Vagina (tissue), 2 donors: ENCODE results near the gene MRPS15. TPM values are rescaled to one million over a fixed set of nuclear protein-coding genes. Genes with fewer than 3 reads are reported as not detected.
"Not testable (repeated sequence)": the region's sequence is repeated elsewhere in the genome, so short reads cannot be mapped to it uniquely, and the experiment has no call there.

Source experiments
- DNase-seq, 2 donors: peaks; one replicate each; pipeline ENCODE4 v3.0.0-alpha.2; 2017; ENCODE audit errors: extremely low spot score in 2 of 2
- H3K27ac ChIP-seq: fragments of 200-600 bp; sonication (generic); one replicate; pipeline ENCODE4 v1.5.1; 2019
- H3K27me3 ChIP-seq: fragments of 200-600 bp; sonication (generic); one replicate; pipeline ENCODE4 v1.5.1; 2019
- H3K36me3 ChIP-seq, 2 donors: fragments of 200-600 bp; sonication (generic); one replicate each; pipeline ENCODE4 v1.5.1; 2017 to 2019
- H3K4me1 ChIP-seq: fragments of 200-600 bp; sonication (generic); one replicate; pipeline ENCODE4 v1.5.1; 2019
- H3K4me3 ChIP-seq, 2 donors: fragments of 200-600 bp; sonication (generic); 1 replicate in 1 of 2; 2 replicates in 1 of 2; pipeline ENCODE4 v1.5.1; 2016 to 2019
- H3K9me3 ChIP-seq: fragments of 200-600 bp; sonication (generic); one replicate; pipeline ENCODE4 v1.5.1; 2019
- CTCF ChIP-seq, 3 experiments: fragments of 450-650 bp in 2 of 3; fragments of 200-600 bp in 1 of 3; sonication (generic) in 1 of 3; IDR thresholded peaks; one replicate each; pipeline ENCODE4 v1.5.1; 2017 to 2019; ENCODE audit warnings: antibody characterized with exemption in 3 of 3, mild to moderate bottlenecking in 2 of 3, moderate library complexity in 2 of 3
- POLR2A ChIP-seq, 2 donors: fragments of 450-650 bp; IDR thresholded peaks; one replicate each; pipeline ENCODE4 v1.6.1; 2017; ENCODE audit warnings: antibody characterized with exemption in 2 of 2, mild to moderate bottlenecking in 2 of 2, moderate library complexity in 2 of 2
- POLR2AphosphoS5 ChIP-seq, 2 donors: sonication (generic); formaldehyde crosslinking; IDR thresholded peaks; one replicate each; pipeline ENCODE4 v1.9.0; 2017; ENCODE audit warnings: antibody characterized with exemption in 2 of 2, mild to moderate bottlenecking in 2 of 2, low read depth in 1 of 2; ENCODE audit not compliant: insufficient read depth in 1 of 2
- intact Hi-C: fragments of 100-400 bp; cut with DNase I; formaldehyde crosslinking; loops from one replicate; pipeline ENCODE4 v1.15.1; 2023
- total RNA-seq: library from RNA; depleted of rRNA; stranded (reverse); fragments of >200 nt; gene quantifications from one replicate; pipeline ENCODE4 v1.2.3, GENCODE V29; 2016

The MRPS15 gene
- total RNA-seq, 1 donor from 2014 or later, result 54.0 TPM

DNA sequence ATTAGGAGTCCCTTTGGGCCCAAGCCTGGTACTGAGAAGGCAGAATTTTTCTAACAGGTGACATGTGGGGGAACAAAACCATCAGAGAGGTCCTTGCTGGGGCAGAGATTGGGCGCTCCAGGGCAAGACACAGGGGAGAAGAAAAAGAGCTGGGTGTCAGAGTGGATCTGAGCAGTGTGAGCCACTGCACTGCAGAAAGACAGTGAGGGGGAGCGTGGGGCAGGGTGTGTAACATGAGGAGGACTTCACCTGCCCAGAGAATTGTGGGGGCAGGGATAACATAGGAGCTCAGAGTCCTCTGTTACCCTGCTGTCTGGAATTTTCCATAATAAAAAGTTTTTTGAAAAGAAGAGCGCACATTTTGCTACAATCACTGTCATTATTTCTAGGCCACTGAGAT is 44.1 kb upstream of the MRPS15 start:
- TF ChIP-seq POLR2A (IDR thresholded peaks at IDR 0.05), result no peak
- intact Hi-C loops, result no loop called here
- no peaks in the 10 kb centered on the region for H3K9me3 ChIP-seq
- no peaks in the 10 kb centered on the region for H3K27me3 ChIP-seq
- no peaks in the 10 kb centered on the region for H3K36me3 ChIP-seq
- H3K4me3 ChIP-seq, result no peak overlapping the region
- no peak for DNase-seq
- H3K27ac ChIP-seq, result no peak overlapping the region
- H3K4me1 ChIP-seq, result no peaks in the 10 kb centered on the region

DNA sequence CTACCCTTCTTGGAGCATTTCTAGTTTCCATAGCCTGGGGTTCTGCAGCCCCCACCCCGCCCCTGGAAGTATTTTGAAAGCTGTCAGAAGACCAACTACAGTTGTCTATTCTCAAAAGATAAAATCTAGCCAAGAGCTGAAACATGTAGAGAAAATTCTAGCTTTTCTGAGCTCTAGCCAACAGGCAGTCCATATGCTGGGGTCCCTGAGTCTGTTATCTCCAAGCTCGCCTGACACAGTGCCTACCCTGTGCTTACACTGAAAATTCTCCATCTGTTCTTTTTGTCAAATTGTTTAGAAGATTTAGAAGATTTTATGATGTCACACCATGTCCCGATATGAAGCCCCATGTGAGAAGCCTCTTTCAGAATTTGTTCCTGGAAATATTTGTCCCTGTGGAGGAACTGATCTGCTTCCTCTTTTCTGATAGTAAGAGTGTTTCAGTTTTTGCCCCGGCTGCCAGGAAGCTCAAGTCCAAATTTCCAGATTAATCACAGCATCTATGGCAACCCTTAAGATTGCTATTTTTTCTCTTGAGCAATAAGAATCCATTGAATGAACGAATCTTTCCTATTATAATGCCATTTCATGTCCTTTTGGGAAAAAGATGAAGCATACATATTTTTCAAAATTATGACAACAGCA is 42.2 kb upstream of the MRPS15 start:
- Histone ChIP-seq H3K27me3 (no peaks in the 10 kb centered on the region), H3K9me3 (no peaks in the 10 kb centered on the region), H3K36me3 (no peaks in the 10 kb centered on the region), H3K4me3 (no peak overlapping the region), H3K4me1 (no peaks in the 10 kb centered on the region), H3K27ac (no peak overlapping the region)
- intact Hi-C loops, result no loop called here
- TF ChIP-seq POLR2A (IDR thresholded peaks at IDR 0.05) (no peak), POLR2AphosphoS5 (IDR thresholded peaks at IDR 0.05; ENCODE audit: insufficient read depth in 1 of 2, low read depth in 1 of 2) (no peak), CTCF (IDR thresholded peaks at IDR 0.05) (no peak)
- DNase-seq, result no peak

GRCh38 chr1:36503733-36504132 is 39.5 kb upstream of the MRPS15 start:
- no peak for DNase-seq
- Histone ChIP-seq H3K36me3 (no peaks in the 10 kb centered on the region), H3K9me3 (no peaks in the 10 kb centered on the region), H3K27me3 (no peaks in the 10 kb centered on the region), H3K4me3 (no peak overlapping the region), H3K27ac (no peak overlapping the region), H3K4me1 (no peaks in the 10 kb centered on the region)
- TF ChIP-seq CTCF (IDR thresholded peaks at IDR 0.05) (no peak), POLR2AphosphoS5 (IDR thresholded peaks at IDR 0.05; ENCODE audit: insufficient read depth in 1 of 2, low read depth in 1 of 2) (no peak), POLR2A (IDR thresholded peaks at IDR 0.05) (no peak)
- intact Hi-C loops, result no loop called here

DNA sequence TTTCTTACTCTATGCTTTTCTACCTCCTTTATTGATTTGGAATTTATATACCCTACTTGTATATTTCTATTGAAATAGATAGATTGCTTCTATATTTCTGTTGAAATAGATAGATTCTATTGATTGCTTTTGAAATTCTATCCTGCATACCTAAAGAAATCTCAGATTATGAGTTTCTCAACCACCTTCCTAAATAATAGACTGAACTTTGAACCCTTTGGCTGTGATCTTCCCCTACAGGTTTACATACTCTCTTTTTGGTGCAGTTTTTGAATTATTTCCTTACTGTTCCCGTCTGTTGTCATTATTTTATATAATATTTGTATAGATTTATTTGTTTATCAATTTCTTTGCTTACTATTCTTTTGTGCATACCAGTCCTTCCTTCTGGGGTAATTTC is 39.0 kb upstream of the MRPS15 start:
- intact Hi-C loops, result no loop called here
- TF ChIP-seq CTCF (IDR thresholded peaks at IDR 0.05), result no peak
- no peak for TF ChIP-seq POLR2A (IDR thresholded peaks at IDR 0.05)
- no peak for TF ChIP-seq POLR2AphosphoS5 (IDR thresholded peaks at IDR 0.05; ENCODE audit: insufficient read depth in 1 of 2, low read depth in 1 of 2)

DNA sequence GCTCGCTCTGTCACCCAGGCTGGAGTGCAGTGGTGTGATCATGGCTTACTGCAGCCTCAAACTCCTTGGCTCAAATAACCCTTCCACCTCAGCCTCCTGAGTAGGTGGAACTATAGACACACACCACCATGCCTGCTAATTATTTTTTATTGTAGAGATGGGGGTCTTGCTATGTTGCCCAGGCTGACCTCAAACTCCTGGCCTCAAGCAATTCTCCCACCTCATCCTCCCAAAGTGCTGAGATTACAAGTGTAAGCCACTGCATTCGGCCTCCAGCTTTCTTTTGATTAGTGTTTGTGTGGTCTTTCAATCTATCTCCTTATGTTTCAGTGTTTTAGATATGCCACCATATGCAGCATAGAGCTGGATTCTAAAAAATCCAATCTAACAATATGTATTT is 38.4 kb upstream of the MRPS15 start:
- no peaks in the 10 kb centered on the region for H3K27me3 ChIP-seq
- TF ChIP-seq CTCF (IDR thresholded peaks at IDR 0.05) (no peak), POLR2A (IDR thresholded peaks at IDR 0.05) (no peak), POLR2AphosphoS5 (IDR thresholded peaks at IDR 0.05; ENCODE audit: insufficient read depth in 1 of 2, low read depth in 1 of 2) (no peak)
- intact Hi-C loops, result no loop called here
- no peaks in the 10 kb centered on the region for H3K36me3 ChIP-seq
- H3K4me3 ChIP-seq, result no peak overlapping the region
- no peak for DNase-seq
- H3K4me1 ChIP-seq, result no peaks in the 10 kb centered on the region
- no peak overlapping the region for H3K27ac ChIP-seq
- no peaks in the 10 kb centered on the region for H3K9me3 ChIP-seq

More for the DNA sequence above, 39.0 kb upstream of the MRPS15 start:
- H3K9me3 ChIP-seq, result no peaks in the 10 kb centered on the region
- H3K27ac ChIP-seq, result no peak overlapping the region
- no peaks in the 10 kb centered on the region for H3K36me3 ChIP-seq
- no peaks in the 10 kb centered on the region for H3K4me1 ChIP-seq
- no peak overlapping the region for H3K4me3 ChIP-seq
- no peak for DNase-seq
- H3K27me3 ChIP-seq, result no peaks in the 10 kb centered on the region

- H3K36me3 ChIP-seq, H3K27me3 ChIP-seq, H3K4me3 ChIP-seq, H3K27ac ChIP-seq, H3K9me3 ChIP-seq, intact Hi-C loops, H3K4me1 ChIP-seq, DNase-seq: not testable (repeated sequence)
Measured at GRCh38 chr1:36501911-36502310, 37.7 kb upstream of the MRPS15 start.
